Measurements from ENCODE around the gene GULP1.
A peak's percentile ranks its signal among the peaks of the same experiment; 100 is the strongest.

GULP1 gene

GRCh38 chr2:188573453-188573852 is 281.8 kb downstream of the GULP1 start:
- CTCF ChIA-PET, result no interaction called here
- POLR2A ChIA-PET, result no interaction called here
- peaks cover 3% of the 10 kb centered on the region; the same call in 1 of the 2 replicates for H3K4me1 ChIP-seq (ENCODE audit: control insufficient read depth, insufficient read depth, low read length)
- TF ChIP-seq PBX3 (CRISPR knock-in tag; IDR thresholded peaks at IDR 0.05), result no peak
- peak; percentile 76; the same call in 1 of the 2 replicates for TF ChIP-seq ZNF501 (tag by site-specific recombination; IDR thresholded peaks at IDR 0.05)
- peak; percentile 75; the same call in 1 of the 2 replicates for TF ChIP-seq OVOL3 (tag by site-specific recombination; IDR thresholded peaks at IDR 0.05)
- TF ChIP-seq WT1 (tag by site-specific recombination; IDR thresholded peaks at IDR 0.05), result peak; percentile 92
- TF ChIP-seq ZBTB6 (tag by site-specific recombination; IDR thresholded peaks at IDR 0.05), result 0 out of 2 replicates have a peak, but pooled peaks have one; percentile 14
- TF ChIP-seq ZNF654 (tag by site-specific recombination; IDR thresholded peaks at IDR 0.05; ENCODE audit: low read depth), result peak; percentile 8; the same call in 1 of the 2 replicates
- TF ChIP-seq, protein P1, sequence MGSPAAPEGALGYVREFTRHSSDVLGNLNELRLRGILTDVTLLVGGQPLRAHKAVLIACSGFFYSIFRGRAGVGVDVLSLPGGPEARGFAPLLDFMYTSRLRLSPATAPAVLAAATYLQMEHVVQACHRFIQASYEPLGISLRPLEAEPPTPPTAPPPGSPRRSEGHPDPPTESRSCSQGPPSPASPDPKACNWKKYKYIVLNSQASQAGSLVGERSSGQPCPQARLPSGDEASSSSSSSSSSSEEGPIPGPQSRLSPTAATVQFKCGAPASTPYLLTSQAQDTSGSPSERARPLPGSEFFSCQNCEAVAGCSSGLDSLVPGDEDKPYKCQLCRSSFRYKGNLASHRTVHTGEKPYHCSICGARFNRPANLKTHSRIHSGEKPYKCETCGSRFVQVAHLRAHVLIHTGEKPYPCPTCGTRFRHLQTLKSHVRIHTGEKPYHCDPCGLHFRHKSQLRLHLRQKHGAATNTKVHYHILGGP (tag by site-specific recombination; IDR thresholded peaks at IDR 0.05), result peak; percentile 36; the same call in 1 of the 2 replicates
- peak; percentile 59; the same call in 1 of the 2 replicates for TF ChIP-seq KLF8 (tag by site-specific recombination; IDR thresholded peaks at IDR 0.05)
- TF ChIP-seq, protein P2, sequence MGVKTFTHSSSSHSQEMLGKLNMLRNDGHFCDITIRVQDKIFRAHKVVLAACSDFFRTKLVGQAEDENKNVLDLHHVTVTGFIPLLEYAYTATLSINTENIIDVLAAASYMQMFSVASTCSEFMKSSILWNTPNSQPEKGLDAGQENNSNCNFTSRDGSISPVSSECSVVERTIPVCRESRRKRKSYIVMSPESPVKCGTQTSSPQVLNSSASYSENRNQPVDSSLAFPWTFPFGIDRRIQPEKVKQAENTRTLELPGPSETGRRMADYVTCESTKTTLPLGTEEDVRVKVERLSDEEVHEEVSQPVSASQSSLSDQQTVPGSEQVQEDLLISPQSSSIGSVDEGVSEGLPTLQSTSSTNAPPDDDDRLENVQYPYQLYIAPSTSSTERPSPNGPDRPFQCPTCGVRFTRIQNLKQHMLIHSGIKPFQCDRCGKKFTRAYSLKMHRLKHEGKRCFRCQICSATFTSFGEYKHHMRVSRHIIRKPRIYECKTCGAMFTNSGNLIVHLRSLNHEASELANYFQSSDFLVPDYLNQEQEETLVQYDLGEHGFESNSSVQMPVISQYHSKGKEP (tag by site-specific recombination; IDR thresholded peaks at IDR 0.05), result peak; percentile 56; the same call in 1 of the 2 replicates
- peak; percentile 91 for TF ChIP-seq GLI2 (tag by site-specific recombination; IDR thresholded peaks at IDR 0.05; ENCODE audit: borderline replicate concordance, low read depth)
- TF ChIP-seq, protein P3, sequence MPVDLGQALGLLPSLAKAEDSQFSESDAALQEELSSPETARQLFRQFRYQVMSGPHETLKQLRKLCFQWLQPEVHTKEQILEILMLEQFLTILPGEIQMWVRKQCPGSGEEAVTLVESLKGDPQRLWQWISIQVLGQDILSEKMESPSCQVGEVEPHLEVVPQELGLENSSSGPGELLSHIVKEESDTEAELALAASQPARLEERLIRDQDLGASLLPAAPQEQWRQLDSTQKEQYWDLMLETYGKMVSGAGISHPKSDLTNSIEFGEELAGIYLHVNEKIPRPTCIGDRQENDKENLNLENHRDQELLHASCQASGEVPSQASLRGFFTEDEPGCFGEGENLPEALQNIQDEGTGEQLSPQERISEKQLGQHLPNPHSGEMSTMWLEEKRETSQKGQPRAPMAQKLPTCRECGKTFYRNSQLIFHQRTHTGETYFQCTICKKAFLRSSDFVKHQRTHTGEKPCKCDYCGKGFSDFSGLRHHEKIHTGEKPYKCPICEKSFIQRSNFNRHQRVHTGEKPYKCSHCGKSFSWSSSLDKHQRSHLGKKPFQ (tag by site-specific recombination; IDR thresholded peaks at IDR 0.05), result peak; percentile 48; the same call in 1 of the 2 replicates
- no peak for TF ChIP-seq ZNF747 (tag by site-specific recombination; IDR thresholded peaks at IDR 0.05)
- peak; percentile 28; the same call in 1 of the 2 replicates for TF ChIP-seq ZBTB17 (tag by site-specific recombination; IDR thresholded peaks at IDR 0.05)
- TF ChIP-seq ZNF19 (tag by site-specific recombination; IDR thresholded peaks at IDR 0.05; ENCODE audit: low read depth), result no peak
- peak; percentile 88 for TF ChIP-seq TSHZ1 (tag by site-specific recombination; IDR thresholded peaks at IDR 0.05; ENCODE audit: borderline replicate concordance)
- peak; percentile 69; the same call in 1 of the 2 replicates for TF ChIP-seq BCL11A (tag by site-specific recombination; IDR thresholded peaks at IDR 0.05; ENCODE audit: low read depth)
- TF ChIP-seq, protein P4, sequence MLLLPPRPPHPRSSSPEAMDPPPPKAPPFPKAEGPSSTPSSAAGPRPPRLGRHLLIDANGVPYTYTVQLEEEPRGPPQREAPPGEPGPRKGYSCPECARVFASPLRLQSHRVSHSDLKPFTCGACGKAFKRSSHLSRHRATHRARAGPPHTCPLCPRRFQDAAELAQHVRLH (tag by site-specific recombination; IDR thresholded peaks at IDR 0.05), result peak; percentile 65; the same call in 1 of the 2 replicates
- peak; percentile 88 for TF ChIP-seq ZNF561 (tag by site-specific recombination; IDR thresholded peaks at IDR 0.05; ENCODE audit: borderline replicate concordance)
- peak; percentile 95 for TF ChIP-seq OSR2 (tag by site-specific recombination; IDR thresholded peaks at IDR 0.05)
- peak; percentile 83 for TF ChIP-seq ZIC2 (tag by site-specific recombination; IDR thresholded peaks at IDR 0.05)
- TF ChIP-seq ZSCAN30 (tag by site-specific recombination; IDR thresholded peaks at IDR 0.05), result peak; percentile 91
- 0 out of 2 replicates have a peak, but pooled peaks have one; percentile 33 for TF ChIP-seq ZNF629 (tag by site-specific recombination; IDR thresholded peaks at IDR 0.05)
- no peak for TF ChIP-seq BCL11B (tag by site-specific recombination; IDR thresholded peaks at IDR 0.05; ENCODE audit: low read depth)
- TF ChIP-seq IKZF3 (tag by site-specific recombination; IDR thresholded peaks at IDR 0.05), result peak; percentile 66
- TF ChIP-seq FEZF1 (tag by site-specific recombination; IDR thresholded peaks at IDR 0.05), result peak; percentile 93
- TF ChIP-seq ZXDB (tag by site-specific recombination; IDR thresholded peaks at IDR 0.05), result no peak

More at GRCh38 chr2:188573453-188573852, 281.8 kb downstream of the GULP1 start:
- H3K4me3 ChIP-seq (ENCODE audit: low read depth, low read length), result no peak overlapping the region
- no peaks in the 10 kb centered on the region for H3K9me3 ChIP-seq (ENCODE audit: control insufficient read depth, insufficient read depth, low read depth, low read length)
- no peaks in the 10 kb centered on the region for H3K36me3 ChIP-seq (ENCODE audit: control insufficient read depth in 2 of 2, insufficient read depth in 1 of 2, low read length in 2 of 2)
- no peak overlapping the region for H3K27ac ChIP-seq (ENCODE audit: extremely low read depth, low read depth, low read length)

Measured in HEK293 (cell line).